ENCODE measurements around the gene EFEMP2.

Gene EFEMP2

DNA sequence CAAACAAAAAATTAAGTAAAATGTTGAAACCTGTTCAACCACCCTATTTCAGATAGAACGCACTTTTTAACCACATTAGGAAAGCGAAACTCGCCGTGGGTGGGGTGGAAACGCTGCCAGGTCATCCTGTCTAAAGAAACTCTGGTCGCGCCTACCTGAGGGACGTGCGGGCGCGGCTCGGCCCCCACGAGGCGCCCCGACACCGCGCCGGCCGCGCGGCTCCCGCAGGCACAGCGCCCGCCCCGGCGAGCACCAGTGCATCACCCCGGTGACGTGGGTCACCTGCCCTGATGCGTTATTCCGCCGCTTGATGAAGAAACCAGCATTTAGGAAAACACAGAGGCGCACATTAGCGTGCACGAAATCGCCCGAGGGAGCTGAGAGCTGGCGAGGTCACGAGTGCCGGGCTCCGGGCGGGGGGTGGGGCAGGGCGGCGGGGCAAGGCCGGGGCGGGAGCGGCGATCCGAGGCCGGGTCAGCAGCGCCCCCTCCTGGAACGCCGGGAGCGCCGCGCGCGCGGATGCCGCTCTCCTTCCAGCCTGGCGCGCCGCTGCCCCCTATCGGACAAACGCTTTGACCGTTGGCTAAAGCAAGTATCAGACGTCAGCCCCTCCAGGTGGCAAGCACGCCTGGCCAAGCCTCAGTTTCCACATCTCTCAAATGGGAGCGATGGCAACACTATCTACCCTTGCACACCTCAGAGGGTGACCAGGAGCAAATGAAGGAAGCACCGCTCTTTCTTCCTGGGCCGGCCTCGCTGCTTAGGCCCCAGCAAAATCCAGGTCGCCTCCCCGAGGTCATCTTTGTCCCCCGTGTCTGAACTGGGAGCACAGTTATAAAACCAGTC is 54.5 kb downstream of the EFEMP2 start:
- DNase-seq, result peak; percentile 88 to 96 (median 95)

DNA sequence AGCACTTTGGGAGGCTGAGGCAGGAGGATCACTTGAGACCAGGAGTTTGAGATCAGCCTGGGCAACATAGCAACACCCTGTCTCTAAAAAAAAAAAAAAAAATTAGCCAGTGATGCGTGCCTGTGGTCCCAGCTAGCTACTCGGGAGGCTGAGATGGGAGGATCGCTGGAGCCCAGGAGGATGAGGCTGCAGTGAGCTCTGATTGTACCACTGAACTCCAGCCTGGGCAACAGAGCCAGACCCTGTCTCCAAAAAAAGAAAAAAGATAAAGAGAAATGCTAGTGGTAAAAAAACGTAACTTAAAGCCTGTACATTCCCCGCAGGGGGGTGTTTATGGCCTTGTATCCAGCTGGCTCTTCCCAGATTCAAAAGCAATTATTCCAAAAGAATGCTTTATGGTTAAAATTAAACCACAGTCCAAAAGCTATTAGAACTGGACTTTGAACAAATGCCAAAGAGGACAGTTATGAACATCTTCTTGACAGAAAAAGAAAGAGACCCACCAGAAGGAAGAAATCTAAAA is 55.2 kb downstream of the EFEMP2 start:
- no peak for DNase-seq

DNA sequence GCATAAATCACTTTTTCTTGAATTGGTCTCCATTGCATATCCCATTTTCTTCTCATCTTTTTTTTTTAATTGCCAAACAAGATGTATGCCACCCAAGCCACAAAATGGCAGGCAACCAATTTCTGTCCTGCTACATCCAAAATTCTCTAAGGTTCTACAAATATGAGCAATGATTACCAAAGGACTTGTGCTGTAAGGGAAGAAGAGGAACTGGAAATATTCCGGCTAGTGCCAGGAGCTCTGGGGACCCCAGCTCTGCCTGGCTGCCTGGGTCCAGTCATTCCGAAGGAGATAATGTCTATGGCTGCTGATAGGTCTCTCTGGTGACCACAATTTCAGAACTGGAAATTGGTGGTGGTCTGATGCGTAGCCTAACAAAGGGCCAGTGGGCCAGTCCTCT is 55.9 kb downstream of the EFEMP2 start:
- no peak for DNase-seq
